Limb (tissue), 2 donors: ENCODE data around the gene MCTP2.

ENCODE experiments used
- DNase-seq, 2 donors: peaks; one replicate each; pipeline ENCODE4 v3.0.0-alpha.2; 2016; ENCODE audit errors: extremely low spot score in 2 of 2

The MCTP2 gene

GRCh38 chr15:94526071-94526689, 294.8 kb downstream of the MCTP2 start:
- no peak for DNase-seq

GRCh38 chr15:94532226-94532625, 300.9 kb downstream of the MCTP2 start:
- no peak for DNase-seq
